Dermis microvascular lymphatic vessel endothelial cell (primary cell): Measurements from ENCODE around the gene ANKIB1. TPM values are rescaled to one million over a fixed set of nuclear protein-coding genes. Genes with fewer than 3 reads are reported as not detected.
"Not testable (repeated sequence)": the region's sequence is repeated elsewhere in the genome, so short reads cannot be mapped to it uniquely, and the experiment has no call there.

ENCODE experiments used
- DNase-seq, 2 donors: peaks; one replicate each; pipeline versions ENCODE4 v3.0.0 to v3.0.0-alpha.2; 2010; ENCODE audit warnings: low read depth in 2 of 2
- total RNA-seq: library from RNA; depleted of rRNA; stranded (reverse); fragments of >200 nt; gene quantifications from 2 replicates; pipeline ENCODE4 v1.2.1, GENCODE V29; 2014

ANKIB1 gene
- total RNA-seq, 1 donor from 2014 or later: 24.6 TPM

GRCh38 chr7:92330835-92331438 lies 85.2 kb downstream of the ANKIB1 start:
- no peak for DNase-seq

GRCh38 chr7:92331508-92331907 lies 85.7 kb downstream of the ANKIB1 start:
- no peak for DNase-seq

- DNase-seq: no peak
Measured at GRCh38 chr7:92332782-92333181, 87.0 kb downstream of the ANKIB1 start.

GRCh38 chr7:92333866-92334265 lies 88.1 kb downstream of the ANKIB1 start:
- no peak for DNase-seq

- DNase-seq: no peak
Measured at GRCh38 chr7:92335574-92335973, 89.8 kb downstream of the ANKIB1 start.

GRCh38 chr7:92336662-92337340 lies 91.0 kb downstream of the ANKIB1 start:
- no peak for DNase-seq

GRCh38 chr7:92340016-92340415 lies 94.2 kb downstream of the ANKIB1 start:
- no peak for DNase-seq

GRCh38 chr7:92343714-92344113 lies 97.9 kb downstream of the ANKIB1 start:
- no peak for DNase-seq

GRCh38 chr7:92352009-92352408 lies 106.2 kb downstream of the ANKIB1 start:
- DNase-seq: no peak

GRCh38 chr7:92354214-92354613 lies 108.4 kb downstream of the ANKIB1 start:
- DNase-seq: no peak

GRCh38 chr7:92356406-92356805 lies 110.6 kb downstream of the ANKIB1 start:
- no peak for DNase-seq

GRCh38 chr7:92357260-92357659 lies 111.5 kb downstream of the ANKIB1 start:
- no peak for DNase-seq

GRCh38 chr7:92359179-92359578 lies 113.4 kb downstream of the ANKIB1 start:
- DNase-seq: not testable (repeated sequence)

- DNase-seq: no peak
Measured at GRCh38 chr7:92359801-92360200, 114.0 kb downstream of the ANKIB1 start.

- no peak for DNase-seq
Measured at GRCh38 chr7:92360387-92360786, 114.6 kb downstream of the ANKIB1 start.

- no peak for DNase-seq
Measured at GRCh38 chr7:92362131-92362530, 116.4 kb downstream of the ANKIB1 start.

GRCh38 chr7:92366730-92367129 lies 121.0 kb downstream of the ANKIB1 start:
- no peak for DNase-seq

- no peak for DNase-seq
Measured at GRCh38 chr7:92368741-92369140, 123.0 kb downstream of the ANKIB1 start.

- no peak for DNase-seq
Measured at GRCh38 chr7:92375013-92375412, 129.2 kb downstream of the ANKIB1 start.

GRCh38 chr7:92391071-92391470 lies 145.3 kb downstream of the ANKIB1 start:
- no peak for DNase-seq

GRCh38 chr7:92397542-92397941 lies 151.8 kb downstream of the ANKIB1 start:
- no peak for DNase-seq

GRCh38 chr7:92400013-92400412 lies 154.2 kb downstream of the ANKIB1 start:
- DNase-seq: no peak
